Measurements from ENCODE around the gene PKNOX2.
"Not testable (repeated sequence)": the region's sequence is repeated elsewhere in the genome, so short reads cannot be mapped to it uniquely, and the experiment has no call there.

The PKNOX2 gene

GRCh38 chr11:125202977-125203376, 38.4 kb downstream of the PKNOX2 start:
- no peak for DNase-seq (ENCODE audit: low spot score)

- no peak for DNase-seq (ENCODE audit: low spot score)
Observed at GRCh38 chr11:125207866-125208425, 43.4 kb downstream of the PKNOX2 start.

GRCh38 chr11:125210066-125210465, 45.5 kb downstream of the PKNOX2 start:
- no peak for DNase-seq (ENCODE audit: low spot score)

GRCh38 chr11:125211191-125211947, 46.8 kb downstream of the PKNOX2 start:
- DNase-seq (ENCODE audit: low spot score) = no peak

GRCh38 chr11:125211948-125212340, 47.4 kb downstream of the PKNOX2 start:
- no peak for DNase-seq (ENCODE audit: low spot score)

- peak; percentile 78 for DNase-seq (ENCODE audit: low spot score)
Observed at GRCh38 chr11:125214601-125215565, 50.3 kb downstream of the PKNOX2 start.

GRCh38 chr11:125215976-125216375, 51.4 kb downstream of the PKNOX2 start:
- DNase-seq (ENCODE audit: low spot score) = no peak

GRCh38 chr11:125218336-125218735, 53.8 kb downstream of the PKNOX2 start:
- DNase-seq (ENCODE audit: low spot score) = no peak

GRCh38 chr11:125221461-125221860, 56.9 kb downstream of the PKNOX2 start:
- DNase-seq (ENCODE audit: low spot score) = no peak

GRCh38 chr11:125222494-125222893, 57.9 kb downstream of the PKNOX2 start:
- DNase-seq (ENCODE audit: low spot score) = no peak

- DNase-seq (ENCODE audit: low spot score) = not testable (repeated sequence)
Observed at GRCh38 chr11:125223161-125223560, 58.6 kb downstream of the PKNOX2 start.

GRCh38 chr11:125223901-125224361, 59.4 kb downstream of the PKNOX2 start:
- no peak for DNase-seq (ENCODE audit: low spot score)

- DNase-seq (ENCODE audit: low spot score) = no peak
Observed at GRCh38 chr11:125224391-125225021, 60.0 kb downstream of the PKNOX2 start.

- DNase-seq (ENCODE audit: low spot score) = no peak
Observed at GRCh38 chr11:125225401-125225800, 60.9 kb downstream of the PKNOX2 start.

- no peak for DNase-seq (ENCODE audit: low spot score)
Observed at GRCh38 chr11:125226031-125226430, 61.5 kb downstream of the PKNOX2 start.

- DNase-seq (ENCODE audit: low spot score) = no peak
Observed at GRCh38 chr11:125226706-125227105, 62.2 kb downstream of the PKNOX2 start.

- DNase-seq (ENCODE audit: low spot score) = no peak
Observed at GRCh38 chr11:125227151-125227550, 62.6 kb downstream of the PKNOX2 start.

- no peak for DNase-seq (ENCODE audit: low spot score)
Observed at GRCh38 chr11:125228445-125228844, 63.9 kb downstream of the PKNOX2 start.

- DNase-seq (ENCODE audit: low spot score) = no peak
Observed at GRCh38 chr11:125228993-125229392, 64.4 kb downstream of the PKNOX2 start.

GRCh38 chr11:125229916-125230315, 65.4 kb downstream of the PKNOX2 start:
- no peak for DNase-seq (ENCODE audit: low spot score)

- no peak for DNase-seq (ENCODE audit: low spot score)
Observed at GRCh38 chr11:125233116-125233515, 68.6 kb downstream of the PKNOX2 start.

GRCh38 chr11:125233736-125234275, 69.3 kb downstream of the PKNOX2 start:
- no peak for DNase-seq (ENCODE audit: low spot score)

Measured in left forelimb (tissue), 1 donor.